ENCODE measurements around the gene MPI. TPM values are rescaled to one million over a fixed set of nuclear protein-coding genes. Genes with fewer than 3 reads are reported as not detected.

Gene MPI
- total and polyA plus RNA-seq, 2 donors (not counting 3 experiments of a cell fraction or from before 2014, with no cell fraction given), result 36.3 to 69.3 TPM

Small RNA genes within 50 kb of the gene (microRNA-seq; reads per million reads assigned to microRNA genes)
- not detected for gene MIR6882 (ENCODE audit: borderline number of aligned reads, borderline replicate concordance)

Small RNA genes within 50 kb of the gene (small RNA-seq; reads per million reads assigned to genes)
- not detected for gene MIR6882 (ENCODE audit: insufficient read depth, insufficient read length, low read depth, low replicate concordance)

Other genes starting within 250 kb of the MPI start
- gene EDC3, start 194.0 kb upstream of the MPI start, total RNA-seq, result 52.7 and 56.5 TPM in 2 replicates
- 55.9 and 61.1 TPM in 2 replicates for gene EDC3, start 194.0 kb upstream of the MPI start, polyA plus RNA-seq
- 5.8 and 7.6 TPM in 2 replicates for gene CYP1A1, start 164.5 kb upstream of the MPI start, total RNA-seq
- 12.8 and 13.1 TPM in 2 replicates for gene CYP1A1, start 164.5 kb upstream of the MPI start, polyA plus RNA-seq
- not detected in 2 replicates for gene CYP1A2, start 141.2 kb upstream of the MPI start, total RNA-seq
- not detected in 2 replicates for gene CYP1A2, start 141.2 kb upstream of the MPI start, polyA plus RNA-seq
- 89.1 and 104 TPM in 2 replicates for gene CSK, start 108.0 kb upstream of the MPI start, total RNA-seq
- gene CSK, start 108.0 kb upstream of the MPI start, polyA plus RNA-seq, result 41.2 and 42.1 TPM in 2 replicates
- gene LMAN1L, start 77.2 kb upstream of the MPI start, total RNA-seq, result not detected in 2 replicates
- gene LMAN1L, start 77.2 kb upstream of the MPI start, polyA plus RNA-seq, result not detected in 2 replicates
- 0.16 TPM in 1 of 2 replicates, not detected in the other for gene CPLX3, start 63.4 kb upstream of the MPI start, total RNA-seq
- gene CPLX3, start 63.4 kb upstream of the MPI start, polyA plus RNA-seq, result not detected in 2 replicates
- 29.0 and 36.0 TPM in 2 replicates for gene ULK3, start 46.9 kb upstream of the MPI start, total RNA-seq
- 48.6 and 60.3 TPM in 2 replicates for gene ULK3, start 46.9 kb upstream of the MPI start, polyA plus RNA-seq
- gene SCAMP2, start 16.7 kb upstream of the MPI start, total RNA-seq, result 61.1 and 67.3 TPM in 2 replicates
- gene SCAMP2, start 16.7 kb upstream of the MPI start, polyA plus RNA-seq, result 250 and 256 TPM in 2 replicates
- gene FAM219B, start 16.8 kb downstream of the MPI start, total RNA-seq, result 57.0 and 73.0 TPM in 2 replicates
- 55.1 and 57.7 TPM in 2 replicates for gene FAM219B, start 16.8 kb downstream of the MPI start, polyA plus RNA-seq
- 220 and 232 TPM in 2 replicates for gene COX5A, start 48.0 kb downstream of the MPI start, total RNA-seq
- gene COX5A, start 48.0 kb downstream of the MPI start, polyA plus RNA-seq, result 102 and 134 TPM in 2 replicates
- gene RPP25, start 66.7 kb downstream of the MPI start, total RNA-seq, result 13.7 and 13.8 TPM in 2 replicates
- gene RPP25, start 66.7 kb downstream of the MPI start, polyA plus RNA-seq, result 10.1 and 13.1 TPM in 2 replicates
- 1.9 and 4.4 TPM in 2 replicates for gene SCAMP5, start 105.5 kb downstream of the MPI start, total RNA-seq
- gene SCAMP5, start 105.5 kb downstream of the MPI start, polyA plus RNA-seq, result 5.9 and 6.2 TPM in 2 replicates
- gene PPCDC, start 133.5 kb downstream of the MPI start, total RNA-seq, result 14.5 and 16.8 TPM in 2 replicates
- gene PPCDC, start 133.5 kb downstream of the MPI start, polyA plus RNA-seq, result 21.4 and 23.0 TPM in 2 replicates